SK-N-DZ (cell line): Measurements from ENCODE around the gene GNA15.
A peak's percentile ranks its signal among the peaks of the same experiment; 100 is the strongest.

Experiments
- DNase-seq: peaks from one replicate; pipeline ENCODE4 v3.0.0-alpha.2; 2015; ENCODE audit warnings: low spot score

GNA15 gene

GRCh38 chr19:3121396-3121795 lies 14.4 kb upstream of the GNA15 start:
- DNase-seq: no peak

- no peak for DNase-seq
Observed at GRCh38 chr19:3121821-3122511, 13.9 kb upstream of the GNA15 start.

- DNase-seq: no peak
Observed at GRCh38 chr19:3122512-3122870, 13.3 kb upstream of the GNA15 start.

GRCh38 chr19:3123088-3123721 lies 12.6 kb upstream of the GNA15 start:
- no peak for DNase-seq

- no peak for DNase-seq
Observed at GRCh38 chr19:3123956-3124355, 11.9 kb upstream of the GNA15 start.

GRCh38 chr19:3124630-3125029 lies 11.2 kb upstream of the GNA15 start:
- no peak for DNase-seq

- DNase-seq: peak; percentile 38
Observed at GRCh38 chr19:3125900-3126524, 9.8 kb upstream of the GNA15 start.

- DNase-seq: peak; percentile 27
Observed at GRCh38 chr19:3129112-3129511, 6.7 kb upstream of the GNA15 start.

- no peak for DNase-seq
Observed at GRCh38 chr19:3131168-3131567, 4.7 kb upstream of the GNA15 start.

GRCh38 chr19:3132971-3133792 lies 2.7 kb upstream of the GNA15 start:
- DNase-seq: no peak

GRCh38 chr19:3133793-3134116 lies 2.1 kb upstream of the GNA15 start:
- DNase-seq: no peak

GRCh38 chr19:3136684-3137055 lies 837 bp downstream of the GNA15 start:
- no peak for DNase-seq

- DNase-seq: no peak
Observed at GRCh38 chr19:3137119-3137518, 1.3 kb downstream of the GNA15 start.

GRCh38 chr19:3138268-3138667 lies 2.4 kb downstream of the GNA15 start:
- no peak for DNase-seq

GRCh38 chr19:3140667-3141038 lies 4.8 kb downstream of the GNA15 start:
- DNase-seq: no peak

- no peak for DNase-seq
Observed at GRCh38 chr19:3142292-3142670, 6.4 kb downstream of the GNA15 start.

- no peak for DNase-seq
Observed at GRCh38 chr19:3142781-3143337, 7.0 kb downstream of the GNA15 start.

- DNase-seq: no peak
Observed at GRCh38 chr19:3145909-3146676, 10.3 kb downstream of the GNA15 start.

GRCh38 chr19:3146677-3147100 lies 10.9 kb downstream of the GNA15 start:
- DNase-seq: no peak

GRCh38 chr19:3148503-3148902 lies 12.7 kb downstream of the GNA15 start:
- no peak for DNase-seq

- DNase-seq: no peak
Observed at GRCh38 chr19:3149089-3149488, 13.3 kb downstream of the GNA15 start.
